ENCODE data around the gene ETNPPL. TPM values are rescaled to one million over a fixed set of nuclear protein-coding genes. Genes with fewer than 3 reads are reported as not detected.

The ETNPPL gene
- total RNA-seq (2014; rRNA removed): not detected in 2 replicates
- not detected for Bru-seq, nascent RNA
- BruChase-seq, experiment 1, labeled RNA remaining after a 6-hour chase: not detected
- not detected for BruChase-seq, experiment 2, labeled RNA remaining after a 2-hour chase
- long read RNA-seq: 0 reads

- POLR2A ChIA-PET (ENCODE audit: unreplicated experiment): no interaction called here
- Histone ChIP-seq H3K36me3 (ENCODE audit: low read depth, low read length) (no peaks in the 10 kb centered on the region), H3K4me3 (ENCODE audit: low read length) (peak within 1 kb of the TSS; percentile 58), H2AFZ (ENCODE audit: low read length) (peak within 1 kb of the TSS; percentile 55), H3K9me2 (replicated peaks; ENCODE audit: low read length) (no peaks in the 10 kb centered on the region), H3K27me3 (ENCODE audit: low read length) (peaks cover 41% of the 10 kb centered on the region), H3K9ac (ENCODE audit: low read length) (no peak within 1 kb of the TSS), H3K4me2 (ENCODE audit: low read length) (peak within 1 kb of the TSS; percentile 83), H3K27ac (ENCODE audit: low read length) (no peak within 1 kb of the TSS), H3F3A (ENCODE audit: low read length, unreplicated experiment) (no peaks in the 10 kb centered on the region), H3K4me1 (ENCODE audit: insufficient read depth, low read length) (0 out of 2 replicates have a peak, but pooled peaks cover 4% of the 10 kb centered on the region), H4K20me1 (ENCODE audit: low read length) (no peaks in the 10 kb centered on the region), H3K79me2 (ENCODE audit: low read length) (no peaks in the 10 kb centered on the region), H3K9me3 (ENCODE audit: low read length) (no peaks in the 10 kb centered on the region)
- TF ChIP-seq EZH2phosphoT487 (IDR thresholded peaks at IDR 0.05; ENCODE audit: borderline replicate concordance, low read length): no peak
- TF ChIP-seq CTCF (conservative IDR thresholded peaks at IDR 0.05; ENCODE audit: low read depth, low read length): no peak
- peak; percentile 49 for TF ChIP-seq EZH2 (IDR thresholded peaks at IDR 0.05; ENCODE audit: low read length, unreplicated experiment)
- no TSS peak for BruUV-seq (replicated peaks)
- CTCF ChIA-PET: no interaction called here
- ATAC-seq: peak; percentile 54
- intact Hi-C loops (cut with micrococcal nuclease): no loop called here
- peak; percentile 3 for DNase-seq
Measured at GRCh38 chr4:108762559-108763225, at the start of gene ETNPPL. TSS of gene ETNPPL (minus strand) at chr4:108763053. CDS start at chr4:108762898, 155 bp downstream.

GRCh38 chr4:108811486-108811885, 48.6 kb upstream of the ETNPPL start:
- H2AFZ ChIP-seq (ENCODE audit: low read length): no peak overlapping the region
- ATAC-seq (no peak), DNase-seq (no peak)
- no peaks in the 10 kb centered on the region for H3K79me2 ChIP-seq (ENCODE audit: low read length)
- H3K4me3 ChIP-seq (ENCODE audit: low read length): no peak overlapping the region
- BruUV-seq (replicated peaks): no TSS peak
- no peaks in the 10 kb centered on the region for H3K9me3 ChIP-seq (ENCODE audit: low read length)
- no peaks in the 10 kb centered on the region for H3K4me1 ChIP-seq (ENCODE audit: insufficient read depth, low read length)
- no peaks in the 10 kb centered on the region for H3K36me3 ChIP-seq (ENCODE audit: low read depth, low read length)
- H3K27me3 ChIP-seq (ENCODE audit: low read length): peaks cover 14% of the 10 kb centered on the region; the same call in 1 of the 2 replicates
- POLR2A ChIA-PET (ENCODE audit: unreplicated experiment): no interaction called here
- CTCF ChIA-PET: no interaction called here
- H3K9me2 ChIP-seq (replicated peaks; ENCODE audit: low read length): no peaks in the 10 kb centered on the region
- no peak overlapping the region for H3K9ac ChIP-seq (ENCODE audit: low read length)
- H3K27ac ChIP-seq (ENCODE audit: low read length): no peak overlapping the region
- intact Hi-C loops (cut with micrococcal nuclease): no loop called here
- no peak overlapping the region for H3K4me2 ChIP-seq (ENCODE audit: low read length)
- H4K20me1 ChIP-seq (ENCODE audit: low read length): no peaks in the 10 kb centered on the region
- H3F3A ChIP-seq (ENCODE audit: low read length, unreplicated experiment): no peaks in the 10 kb centered on the region
- TF ChIP-seq CTCF (conservative IDR thresholded peaks at IDR 0.05; ENCODE audit: low read depth, low read length) (no peak), EZH2phosphoT487 (IDR thresholded peaks at IDR 0.05; ENCODE audit: borderline replicate concordance, low read length) (no peak), EZH2 (IDR thresholded peaks at IDR 0.05; ENCODE audit: low read length, unreplicated experiment) (no peak)

GRCh38 chr4:108810087-108810486, 47.2 kb upstream of the ETNPPL start:
- intact Hi-C loops (cut with micrococcal nuclease): no loop called here
- CTCF ChIA-PET: no interaction called here

More at GRCh38 chr4:108810087-108810486, 47.2 kb upstream of the ETNPPL start:
- H3K9me3 ChIP-seq (ENCODE audit: low read length): no peaks in the 10 kb centered on the region
- H4K20me1 ChIP-seq (ENCODE audit: low read length): no peaks in the 10 kb centered on the region
- TF ChIP-seq EZH2 (IDR thresholded peaks at IDR 0.05; ENCODE audit: low read length, unreplicated experiment) (no peak), EZH2phosphoT487 (IDR thresholded peaks at IDR 0.05; ENCODE audit: borderline replicate concordance, low read length) (no peak), CTCF (conservative IDR thresholded peaks at IDR 0.05; ENCODE audit: low read depth, low read length) (no peak)
- DNase-seq (no peak), ATAC-seq (no peak)
- H2AFZ ChIP-seq (ENCODE audit: low read length): no peak overlapping the region
- H3K9ac ChIP-seq (ENCODE audit: low read length): no peak overlapping the region
- no peak overlapping the region for H3K27ac ChIP-seq (ENCODE audit: low read length)
- BruUV-seq (replicated peaks): no TSS peak
- H3K4me2 ChIP-seq (ENCODE audit: low read length): no peak overlapping the region
- H3K36me3 ChIP-seq (ENCODE audit: low read depth, low read length): no peaks in the 10 kb centered on the region
- H3K4me1 ChIP-seq (ENCODE audit: insufficient read depth, low read length): no peaks in the 10 kb centered on the region
- POLR2A ChIA-PET (ENCODE audit: unreplicated experiment): no interaction called here
- peaks cover 4% of the 10 kb centered on the region; the same call in 1 of the 2 replicates for H3K27me3 ChIP-seq (ENCODE audit: low read length)
- H3F3A ChIP-seq (ENCODE audit: low read length, unreplicated experiment): no peaks in the 10 kb centered on the region
- H3K4me3 ChIP-seq (ENCODE audit: low read length): no peak overlapping the region
- no peaks in the 10 kb centered on the region for H3K79me2 ChIP-seq (ENCODE audit: low read length)
- no peaks in the 10 kb centered on the region for H3K9me2 ChIP-seq (replicated peaks; ENCODE audit: low read length)
